Stomach smooth muscle (tissue), 2 donors: ENCODE data around the gene RPS6KA3.

Experiments
- H3K27ac ChIP-seq: one replicate; pipeline ENCODE4 v1.7.0; 2013; ENCODE audit warnings: mild to moderate bottlenecking, low read length, inconsistent platforms
- H3K27me3 ChIP-seq, 2 donors: one replicate each; pipeline ENCODE4 v1.7.0; 2013; ENCODE audit warnings: low read length in 2 of 2; ENCODE audit not compliant: insufficient read depth in 2 of 2, control insufficient read depth in 1 of 2
- H3K36me3 ChIP-seq, 2 donors: one replicate each; pipeline ENCODE4 v1.7.0; 2013; ENCODE audit warnings: low read length in 2 of 2; ENCODE audit not compliant: control insufficient read depth in 2 of 2, insufficient read depth in 2 of 2
- H3K4me1 ChIP-seq: one replicate; pipeline ENCODE4 v1.7.0; 2013; ENCODE audit warnings: low read length; ENCODE audit not compliant: control insufficient read depth, insufficient read depth
- H3K4me3 ChIP-seq, 2 donors: one replicate each; pipeline ENCODE4 v1.7.0; 2013; ENCODE audit warnings: low read length in 2 of 2
- H3K9ac ChIP-seq, 2 donors: one replicate each; pipeline ENCODE4 v1.7.0; 2013; ENCODE audit warnings: low read length in 2 of 2, mild to moderate bottlenecking in 1 of 2
- H3K9me3 ChIP-seq, 2 donors: one replicate each; pipeline ENCODE4 v1.7.0; 2013; ENCODE audit warnings: low read length in 2 of 2; ENCODE audit not compliant: control insufficient read depth in 2 of 2
- donor health status: healthy.
- donor health status: Pancreatic carcinoma.

The RPS6KA3 gene

GRCh38 chrX:20224814-20225487 lies 41.8 kb downstream of the RPS6KA3 start:
- Histone ChIP-seq H3K9ac (no peak overlapping the region), H3K4me3 (no peak overlapping the region), H3K4me1 (no peaks in the 10 kb centered on the region), H3K36me3 (no peaks in the 10 kb centered on the region), H3K9me3 (no peaks in the 10 kb centered on the region), H3K27me3 (no peaks in the 10 kb centered on the region), H3K27ac (no peak overlapping the region)

- Histone ChIP-seq H3K9me3 (no peaks in the 10 kb centered on the region), H3K27ac (no peak overlapping the region), H3K36me3 (no peaks in the 10 kb centered on the region), H3K27me3 (no peaks in the 10 kb centered on the region), H3K4me3 (no peak overlapping the region), H3K4me1 (no peaks in the 10 kb centered on the region), H3K9ac (no peak overlapping the region)
These were observed 44.8 kb downstream of the RPS6KA3 start for GRCh38 chrX:20221902-20222301.

GRCh38 chrX:20218836-20219505 lies 47.7 kb downstream of the RPS6KA3 start:
- Histone ChIP-seq H3K4me3 (no peak overlapping the region), H3K27me3 (no peaks in the 10 kb centered on the region), H3K9ac (no peak overlapping the region), H3K27ac (no peak overlapping the region), H3K9me3 (no peaks in the 10 kb centered on the region), H3K4me1 (no peaks in the 10 kb centered on the region), H3K36me3 (no peaks in the 10 kb centered on the region)

- no peak overlapping the region for H3K27ac ChIP-seq
- no peak overlapping the region for H3K4me3 ChIP-seq
- no peaks in the 10 kb centered on the region for H3K36me3 ChIP-seq
- H3K27me3 ChIP-seq: no peaks in the 10 kb centered on the region
- no peaks in the 10 kb centered on the region for H3K9me3 ChIP-seq
- no peak overlapping the region for H3K9ac ChIP-seq
- H3K4me1 ChIP-seq: no peaks in the 10 kb centered on the region
These were observed 48.8 kb downstream of the RPS6KA3 start for GRCh38 chrX:20217906-20218305.

- Histone ChIP-seq H3K9me3 (no peaks in the 10 kb centered on the region), H3K27ac (no peak overlapping the region), H3K4me1 (no peaks in the 10 kb centered on the region), H3K4me3 (no peak overlapping the region), H3K36me3 (no peaks in the 10 kb centered on the region), H3K27me3 (no peaks in the 10 kb centered on the region), H3K9ac (no peak overlapping the region)
These were observed 49.4 kb downstream of the RPS6KA3 start for GRCh38 chrX:20217271-20217670.

- H3K9me3 ChIP-seq: no peaks in the 10 kb centered on the region
- H3K4me3 ChIP-seq: no peak overlapping the region
- no peak overlapping the region for H3K9ac ChIP-seq
- no peak overlapping the region for H3K27ac ChIP-seq
- H3K36me3 ChIP-seq: no peaks in the 10 kb centered on the region
- no peaks in the 10 kb centered on the region for H3K27me3 ChIP-seq
- no peaks in the 10 kb centered on the region for H3K4me1 ChIP-seq
These were observed 51.1 kb downstream of the RPS6KA3 start for GRCh38 chrX:20215565-20215964.

GRCh38 chrX:20212486-20213089 lies 54.1 kb downstream of the RPS6KA3 start:
- H3K4me3 ChIP-seq: no peak overlapping the region
- H3K27me3 ChIP-seq: no peaks in the 10 kb centered on the region
- H3K36me3 ChIP-seq: peaks cover 0 to 2% of the 10 kb centered on the region in 2 donors
- H3K4me1 ChIP-seq: no peaks in the 10 kb centered on the region
- no peaks in the 10 kb centered on the region for H3K9me3 ChIP-seq
- H3K27ac ChIP-seq: no peak overlapping the region
- H3K9ac ChIP-seq: no peak overlapping the region

- H3K36me3 ChIP-seq: peaks cover 0 to 2% of the 10 kb centered on the region in 2 donors
- H3K4me1 ChIP-seq: no peaks in the 10 kb centered on the region
- no peak overlapping the region for H3K27ac ChIP-seq
- H3K27me3 ChIP-seq: no peaks in the 10 kb centered on the region
- no peak overlapping the region for H3K9ac ChIP-seq
- H3K4me3 ChIP-seq: no peak overlapping the region
- H3K9me3 ChIP-seq: no peaks in the 10 kb centered on the region
These were observed 55.4 kb downstream of the RPS6KA3 start for GRCh38 chrX:20211261-20211786.

- Histone ChIP-seq H3K36me3 (peaks cover 0 to 2% of the 10 kb centered on the region in 2 donors), H3K9me3 (no peaks in the 10 kb centered on the region), H3K4me3 (no peak overlapping the region), H3K27me3 (no peaks in the 10 kb centered on the region), H3K9ac (no peak overlapping the region), H3K27ac (no peak overlapping the region), H3K4me1 (no peaks in the 10 kb centered on the region)
These were observed 60.6 kb downstream of the RPS6KA3 start for GRCh38 chrX:20205927-20206708.

- Histone ChIP-seq H3K27ac (no peak overlapping the region), H3K9ac (no peak overlapping the region), H3K9me3 (no peaks in the 10 kb centered on the region), H3K4me1 (no peaks in the 10 kb centered on the region), H3K27me3 (no peaks in the 10 kb centered on the region), H3K36me3 (peaks cover 0 to 2% of the 10 kb centered on the region in 2 donors), H3K4me3 (no peak overlapping the region)
These were observed 62.4 kb downstream of the RPS6KA3 start for GRCh38 chrX:20204351-20204750.
